GM23338 (cell line): Measurements from ENCODE around the gene FHIT. TPM values are rescaled to one million over a fixed set of nuclear protein-coding genes. Genes with fewer than 3 reads are reported as not detected.

Source experiments
- ATAC-seq: fragments of 200-7000 bp; cut with Tn5 transposase; 3 replicates; pipeline ENCODE4 v1.9.1; 2020
- DNase-seq: peaks from one replicate; pipeline ENCODE4 v3.0.0-alpha.2; 2015; ENCODE audit warnings: low spot score
- H2AFZ ChIP-seq: fragments of 200-600 bp; sonication (generic); 2 replicates; pipeline ENCODE4 v1.8.0; 2016; ENCODE audit warnings: antibody characterized with exemption, mild to moderate bottlenecking, moderate library complexity
- H3F3A ChIP-seq: fragments of 200-600 bp; sonication (generic); replicated peaks from 2 replicates; pipeline ENCODE4 v1.8.0; 2017; ENCODE audit warnings: antibody characterized with exemption, mixed run types, low read depth
- H3K27ac ChIP-seq: fragments of 200-600 bp; sonication (generic); 2 replicates; pipeline ENCODE4 v1.6.1; 2016; ENCODE audit warnings: low read depth
- H3K27me3 ChIP-seq: fragments of 200-600 bp; sonication (generic); 2 replicates; pipeline ENCODE4 v1.8.0; 2016; ENCODE audit warnings: mild to moderate bottlenecking, mixed run types, moderate library complexity; ENCODE audit not compliant: insufficient read depth
- H3K36me3 ChIP-seq: fragments of 200-600 bp; sonication (generic); 2 replicates; pipeline ENCODE4 v1.8.0; 2016; ENCODE audit warnings: mild to moderate bottlenecking; ENCODE audit not compliant: insufficient read depth
- H3K4me1 ChIP-seq: fragments of 200-600 bp; sonication (generic); 2 replicates; pipeline ENCODE4 v1.8.0; 2016; ENCODE audit warnings: mild to moderate bottlenecking, moderate library complexity; ENCODE audit not compliant: insufficient read depth
- H3K4me2 ChIP-seq: fragments of 200-600 bp; sonication (generic); 2 replicates; pipeline ENCODE4 v1.7.1; 2017; ENCODE audit warnings: mixed run types
- H3K4me3 ChIP-seq: fragments of 200-600 bp; sonication (generic); 2 replicates; pipeline ENCODE4 v1.6.1; 2016; ENCODE audit warnings: mixed run types
- H3K79me2 ChIP-seq: fragments of 200-600 bp; sonication (generic); replicated peaks from 2 replicates; pipeline ENCODE4 v1.8.0; 2017; ENCODE audit warnings: mild to moderate bottlenecking; ENCODE audit not compliant: insufficient read depth
- H3K9me2 ChIP-seq: fragments of 200-600 bp; sonication (generic); 2 replicates; pipeline ENCODE4 v1.8.0; 2017; ENCODE audit not compliant: insufficient read depth
- H4K20me1 ChIP-seq: fragments of 200-600 bp; sonication (generic); replicated peaks from 2 replicates; pipeline ENCODE4 v1.8.0; 2017; ENCODE audit warnings: mild to moderate bottlenecking; ENCODE audit not compliant: insufficient read depth
- H3K27ac Mint-ChIP-seq: 2 replicates; pipeline ENCODE4 v1.8.0; 2020; ENCODE audit warnings: inconsistent platforms, mild to moderate bottlenecking, moderate library complexity, mixed read lengths
- H3K27me3 Mint-ChIP-seq: 3 replicates; pipeline ENCODE4 v1.8.0; 2022; ENCODE audit warnings: low read depth, mild to moderate bottlenecking, moderate library complexity, mixed read lengths, inconsistent platforms; ENCODE audit not compliant: insufficient read depth, poor library complexity
- H3K36me3 Mint-ChIP-seq: 3 replicates; pipeline ENCODE4 v1.8.0; 2021; ENCODE audit warnings: low read depth, mild to moderate bottlenecking, inconsistent platforms, moderate library complexity, mixed read lengths
- H3K4me1 Mint-ChIP-seq: 3 replicates; pipeline ENCODE4 v1.8.0; 2020; ENCODE audit warnings: mild to moderate bottlenecking, inconsistent platforms, mixed read lengths
- H3K4me3 Mint-ChIP-seq: 3 replicates; pipeline ENCODE4 v1.8.0; 2021; ENCODE audit warnings: moderate library complexity, mild to moderate bottlenecking, inconsistent platforms, mixed read lengths
- H3K9me3 Mint-ChIP-seq: 3 replicates; pipeline ENCODE4 v1.8.0; 2020; ENCODE audit warnings: moderate library complexity, mild to moderate bottlenecking, inconsistent platforms, mixed read lengths
- NANOG ChIP-seq: IDR thresholded peaks from 2 replicates; pipeline ENCODE4 v1.6.1; 2016; ENCODE audit warnings: antibody characterized with exemption, borderline replicate concordance
- STAT1 ChIP-seq: IDR thresholded peaks from one replicate; pipeline ENCODE4 v1.6.1; 2016; ENCODE audit warnings: antibody characterized with exemption; ENCODE audit not compliant: unreplicated experiment
- polyA plus RNA-seq: library from polyadenylated mRNA; unstranded; fragments of >200 nt; fragmentation: Nextera tagmentation; extraction: Ambion mirVana; gene quantifications from 2 replicates; pipeline ENCODE4 v1.2.1, GENCODE V29; 2016
- total RNA-seq: library from RNA; depleted of rRNA; stranded (reverse); fragments of >200 nt; shearing (Covaris generic); gene quantifications from 2 replicates; pipeline ENCODE4 v1.2.3, GENCODE V29; 2014
- TF ChIP-seq, protein P1 (sequence below): fragments of 250-450 bp; sonication (Bioruptor Pico); IDR thresholded peaks from 2 replicates; pipeline ENCODE4 v1.5.0; 2020; ENCODE audit warnings: mild to moderate bottlenecking, moderate library complexity
- TF ChIP-seq, protein P2 (sequence below), 2 experiments: fragments of 200-600 bp in 1 of 2; sonication (generic) in 1 of 2; conservative IDR thresholded peaks; 2 replicates each; pipeline versions ENCODE4 v1.5.1 to v1.6.1; 2016 to 2017; ENCODE audit warnings: antibody characterized with exemption in 2 of 2, low read depth in 2 of 2, mild to moderate bottlenecking in 2 of 2, moderate library complexity in 1 of 2
- TF ChIP-seq, protein P3 (sequence below): IDR thresholded peaks from 2 replicates; pipeline ENCODE4 v1.6.1; 2016; ENCODE audit warnings: antibody characterized with exemption

FHIT gene
- total and polyA plus RNA-seq, 2 experiments from 2014 or later: 3.0 to 8.3 TPM

DNA sequence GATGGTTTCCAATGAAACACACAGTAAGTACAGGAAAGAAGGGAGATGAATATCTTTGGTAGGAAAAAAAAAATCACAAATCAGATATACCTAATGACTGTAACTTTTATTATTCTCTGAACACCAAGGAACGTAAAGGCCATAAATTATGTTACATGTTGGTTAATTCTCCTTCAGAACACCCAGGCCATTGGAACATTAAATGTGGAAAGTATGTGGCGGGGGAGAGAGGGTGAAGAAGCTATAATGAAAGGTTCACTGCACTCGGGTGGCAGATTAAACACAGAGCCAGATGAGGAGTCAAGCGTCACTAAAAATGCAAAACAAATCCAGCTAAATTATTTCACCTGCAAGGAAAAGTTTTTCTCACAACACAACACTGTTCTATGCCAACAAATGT, 193.8 kb downstream of the FHIT start (continued):
- TF ChIP-seq, protein P1, sequence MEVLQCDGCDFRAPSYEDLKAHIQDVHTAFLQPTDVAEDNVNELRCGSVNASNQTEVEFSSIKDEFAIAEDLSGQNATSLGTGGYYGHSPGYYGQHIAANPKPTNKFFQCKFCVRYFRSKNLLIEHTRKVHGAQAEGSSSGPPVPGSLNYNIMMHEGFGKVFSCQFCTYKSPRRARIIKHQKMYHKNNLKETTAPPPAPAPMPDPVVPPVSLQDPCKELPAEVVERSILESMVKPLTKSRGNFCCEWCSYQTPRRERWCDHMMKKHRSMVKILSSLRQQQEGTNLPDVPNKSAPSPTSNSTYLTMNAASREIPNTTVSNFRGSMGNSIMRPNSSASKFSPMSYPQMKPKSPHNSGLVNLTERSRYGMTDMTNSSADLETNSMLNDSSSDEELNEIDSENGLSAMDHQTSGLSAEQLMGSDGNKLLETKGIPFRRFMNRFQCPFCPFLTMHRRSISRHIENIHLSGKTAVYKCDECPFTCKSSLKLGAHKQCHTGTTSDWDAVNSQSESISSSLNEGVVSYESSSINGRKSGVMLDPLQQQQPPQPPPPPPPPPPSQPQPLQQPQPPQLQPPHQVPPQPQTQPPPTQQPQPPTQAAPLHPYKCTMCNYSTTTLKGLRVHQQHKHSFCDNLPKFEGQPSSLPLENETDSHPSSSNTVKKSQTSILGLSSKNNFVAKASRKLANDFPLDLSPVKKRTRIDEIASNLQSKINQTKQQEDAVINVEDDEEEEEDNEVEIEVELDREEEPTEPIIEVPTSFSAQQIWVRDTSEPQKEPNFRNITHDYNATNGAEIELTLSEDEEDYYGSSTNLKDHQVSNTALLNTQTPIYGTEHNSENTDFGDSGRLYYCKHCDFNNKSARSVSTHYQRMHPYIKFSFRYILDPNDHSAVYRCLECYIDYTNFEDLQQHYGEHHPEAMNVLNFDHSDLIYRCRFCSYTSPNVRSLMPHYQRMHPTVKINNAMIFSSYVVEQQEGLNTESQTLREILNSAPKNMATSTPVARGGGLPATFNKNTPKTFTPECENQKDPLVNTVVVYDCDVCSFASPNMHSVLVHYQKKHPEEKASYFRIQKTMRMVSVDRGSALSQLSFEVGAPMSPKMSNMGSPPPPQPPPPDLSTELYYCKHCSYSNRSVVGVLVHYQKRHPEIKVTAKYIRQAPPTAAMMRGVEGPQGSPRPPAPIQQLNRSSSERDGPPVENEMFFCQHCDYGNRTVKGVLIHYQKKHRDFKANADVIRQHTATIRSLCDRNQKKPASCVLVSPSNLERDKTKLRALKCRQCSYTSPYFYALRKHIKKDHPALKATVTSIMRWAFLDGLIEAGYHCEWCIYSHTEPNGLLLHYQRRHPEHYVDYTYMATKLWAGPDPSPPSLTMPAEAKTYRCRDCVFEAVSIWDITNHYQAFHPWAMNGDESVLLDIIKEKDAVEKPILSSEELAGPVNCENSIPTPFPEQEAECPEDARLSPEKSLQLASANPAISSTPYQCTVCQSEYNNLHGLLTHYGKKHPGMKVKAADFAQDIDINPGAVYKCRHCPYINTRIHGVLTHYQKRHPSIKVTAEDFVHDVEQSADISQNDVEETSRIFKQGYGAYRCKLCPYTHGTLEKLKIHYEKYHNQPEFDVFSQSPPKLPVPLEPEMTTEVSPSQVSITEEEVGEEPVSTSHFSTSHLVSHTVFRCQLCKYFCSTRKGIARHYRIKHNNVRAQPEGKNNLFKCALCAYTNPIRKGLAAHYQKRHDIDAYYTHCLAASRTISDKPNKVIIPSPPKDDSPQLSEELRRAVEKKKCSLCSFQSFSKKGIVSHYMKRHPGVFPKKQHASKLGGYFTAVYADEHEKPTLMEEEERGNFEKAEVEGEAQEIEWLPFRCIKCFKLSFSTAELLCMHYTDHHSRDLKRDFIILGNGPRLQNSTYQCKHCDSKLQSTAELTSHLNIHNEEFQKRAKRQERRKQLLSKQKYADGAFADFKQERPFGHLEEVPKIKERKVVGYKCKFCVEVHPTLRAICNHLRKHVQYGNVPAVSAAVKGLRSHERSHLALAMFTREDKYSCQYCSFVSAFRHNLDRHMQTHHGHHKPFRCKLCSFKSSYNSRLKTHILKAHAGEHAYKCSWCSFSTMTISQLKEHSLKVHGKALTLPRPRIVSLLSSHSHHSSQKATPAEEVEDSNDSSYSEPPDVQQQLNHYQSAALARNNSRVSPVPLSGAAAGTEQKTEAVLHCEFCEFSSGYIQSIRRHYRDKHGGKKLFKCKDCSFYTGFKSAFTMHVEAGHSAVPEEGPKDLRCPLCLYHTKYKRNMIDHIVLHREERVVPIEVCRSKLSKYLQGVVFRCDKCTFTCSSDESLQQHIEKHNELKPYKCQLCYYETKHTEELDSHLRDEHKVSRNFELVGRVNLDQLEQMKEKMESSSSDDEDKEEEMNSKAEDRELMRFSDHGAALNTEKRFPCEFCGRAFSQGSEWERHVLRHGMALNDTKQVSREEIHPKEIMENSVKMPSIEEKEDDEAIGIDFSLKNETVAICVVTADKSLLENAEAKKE (CRISPR knock-in tag): no peak
- TF ChIP-seq, protein P2, sequence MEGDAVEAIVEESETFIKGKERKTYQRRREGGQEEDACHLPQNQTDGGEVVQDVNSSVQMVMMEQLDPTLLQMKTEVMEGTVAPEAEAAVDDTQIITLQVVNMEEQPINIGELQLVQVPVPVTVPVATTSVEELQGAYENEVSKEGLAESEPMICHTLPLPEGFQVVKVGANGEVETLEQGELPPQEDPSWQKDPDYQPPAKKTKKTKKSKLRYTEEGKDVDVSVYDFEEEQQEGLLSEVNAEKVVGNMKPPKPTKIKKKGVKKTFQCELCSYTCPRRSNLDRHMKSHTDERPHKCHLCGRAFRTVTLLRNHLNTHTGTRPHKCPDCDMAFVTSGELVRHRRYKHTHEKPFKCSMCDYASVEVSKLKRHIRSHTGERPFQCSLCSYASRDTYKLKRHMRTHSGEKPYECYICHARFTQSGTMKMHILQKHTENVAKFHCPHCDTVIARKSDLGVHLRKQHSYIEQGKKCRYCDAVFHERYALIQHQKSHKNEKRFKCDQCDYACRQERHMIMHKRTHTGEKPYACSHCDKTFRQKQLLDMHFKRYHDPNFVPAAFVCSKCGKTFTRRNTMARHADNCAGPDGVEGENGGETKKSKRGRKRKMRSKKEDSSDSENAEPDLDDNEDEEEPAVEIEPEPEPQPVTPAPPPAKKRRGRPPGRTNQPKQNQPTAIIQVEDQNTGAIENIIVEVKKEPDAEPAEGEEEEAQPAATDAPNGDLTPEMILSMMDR (conservative IDR thresholded peaks at IDR 0.05; ENCODE audit: low read depth in 2 of 2): no peak

DNA sequence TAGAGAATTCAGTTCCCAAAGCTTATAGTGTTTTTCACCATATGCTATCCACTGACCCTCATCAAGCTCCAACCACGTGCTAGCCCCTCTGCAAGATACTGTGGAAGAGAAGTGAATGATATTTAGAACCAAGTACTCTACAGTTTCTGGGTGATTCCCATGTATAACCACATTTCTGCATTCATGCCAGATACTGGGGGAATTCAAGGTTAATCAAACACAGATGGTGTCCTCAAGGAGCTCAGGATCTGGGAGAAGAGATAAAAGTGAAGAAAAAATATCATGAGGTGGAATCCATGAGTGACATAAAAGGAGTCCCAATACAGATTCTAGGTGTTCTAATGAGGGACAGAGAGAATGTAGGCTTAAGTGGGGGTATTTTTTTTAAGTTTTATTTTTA, 195.8 kb downstream of the FHIT start:
- no peak for ATAC-seq
- Histone ChIP-seq H2AFZ (no peak overlapping the region), H3K79me2 (no peaks in the 10 kb centered on the region), H3K4me2 (no peak overlapping the region), H3K36me3 (no peaks in the 10 kb centered on the region), H3F3A (no peaks in the 10 kb centered on the region), H3K4me1 (0 out of 2 replicates have a peak, but pooled peaks cover 4% of the 10 kb centered on the region), H3K4me3 (no peak overlapping the region), H4K20me1 (no peaks in the 10 kb centered on the region), H3K27me3 (no peaks in the 10 kb centered on the region), H3K27ac (no peak overlapping the region), H3K9me2 (no peaks in the 10 kb centered on the region)
- no peaks in the 10 kb centered on the region for H3K36me3 Mint-ChIP-seq
- H3K4me1 Mint-ChIP-seq: peaks cover 3% of the 10 kb centered on the region; the same call in 2 of the 3 replicates
- no peak overlapping the region for H3K4me3 Mint-ChIP-seq
- H3K27me3 Mint-ChIP-seq: peaks cover 1% of the 10 kb centered on the region
- no peak overlapping the region for H3K27ac Mint-ChIP-seq
- no peak for DNase-seq
- H3K9me3 Mint-ChIP-seq: no peaks in the 10 kb centered on the region
- TF ChIP-seq, protein P3, sequence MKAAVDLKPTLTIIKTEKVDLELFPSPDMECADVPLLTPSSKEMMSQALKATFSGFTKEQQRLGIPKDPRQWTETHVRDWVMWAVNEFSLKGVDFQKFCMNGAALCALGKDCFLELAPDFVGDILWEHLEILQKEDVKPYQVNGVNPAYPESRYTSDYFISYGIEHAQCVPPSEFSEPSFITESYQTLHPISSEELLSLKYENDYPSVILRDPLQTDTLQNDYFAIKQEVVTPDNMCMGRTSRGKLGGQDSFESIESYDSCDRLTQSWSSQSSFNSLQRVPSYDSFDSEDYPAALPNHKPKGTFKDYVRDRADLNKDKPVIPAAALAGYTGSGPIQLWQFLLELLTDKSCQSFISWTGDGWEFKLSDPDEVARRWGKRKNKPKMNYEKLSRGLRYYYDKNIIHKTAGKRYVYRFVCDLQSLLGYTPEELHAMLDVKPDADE: no peak
- TF ChIP-seq NANOG (no peak), STAT1 (no peak)
- TF ChIP-seq, protein P1 (CRISPR knock-in tag): no peak
